Skin epidermis (tissue), 12 donors: ENCODE data around the gene CCDC116.
"Not testable (repeated sequence)": the region's sequence is repeated elsewhere in the genome, so short reads cannot be mapped to it uniquely, and the experiment has no call there.

Experiments
- H3K27ac ChIP-seq, 21 experiments: fragments of 200-600 bp; sonication (generic) in 11 of 21; one replicate each; pipeline ENCODE4 v1.5.0; 2020; ENCODE audit warnings: mild to moderate bottlenecking in 3 of 21, inconsistent platforms in 2 of 21, moderate library complexity in 2 of 21
- H3K4me3 ChIP-seq, 7 experiments: fragments of 200-600 bp; sonication (generic) in 2 of 7; one replicate each; pipeline ENCODE4 v1.5.0; 2020; ENCODE audit warnings: inconsistent platforms in 2 of 7, mild to moderate bottlenecking in 2 of 7, moderate library complexity in 1 of 7

CCDC116 gene

GRCh38 chr22:21605887-21606564, 26.5 kb upstream of the CCDC116 start:
- no peak overlapping the region for H3K27ac ChIP-seq
- H3K4me3 ChIP-seq: no peak overlapping the region

GRCh38 chr22:21606775-21607174, 25.8 kb upstream of the CCDC116 start:
- H3K27ac ChIP-seq: no peak overlapping the region

GRCh38 chr22:21609556-21610157, 22.9 kb upstream of the CCDC116 start:
- H3K27ac ChIP-seq, H3K4me3 ChIP-seq: not testable (repeated sequence)

More at GRCh38 chr22:21606775-21607174, 25.8 kb upstream of the CCDC116 start:
- no peak overlapping the region for H3K4me3 ChIP-seq

GRCh38 chr22:21611210-21611977, 21.2 kb upstream of the CCDC116 start:
- Histone ChIP-seq H3K4me3 (no peak overlapping the region), H3K27ac (no peak overlapping the region)

- no peak overlapping the region for H3K27ac ChIP-seq
- H3K4me3 ChIP-seq: no peak overlapping the region
Observed at GRCh38 chr22:21612858-21613257, 19.7 kb upstream of the CCDC116 start.

- H3K4me3 ChIP-seq: no peak overlapping the region
- no peak overlapping the region for H3K27ac ChIP-seq
Observed at GRCh38 chr22:21613553-21614233, 18.9 kb upstream of the CCDC116 start.

GRCh38 chr22:21615731-21616130, 16.8 kb upstream of the CCDC116 start:
- H3K27ac ChIP-seq: no peak overlapping the region
- H3K4me3 ChIP-seq: no peak overlapping the region

GRCh38 chr22:21617337-21617736, 15.2 kb upstream of the CCDC116 start:
- H3K4me3 ChIP-seq, H3K27ac ChIP-seq: not testable (repeated sequence)

- no peak overlapping the region for H3K27ac ChIP-seq
Observed at GRCh38 chr22:21621025-21621424, 11.5 kb upstream of the CCDC116 start.

GRCh38 chr22:21622011-21622918, 10.3 kb upstream of the CCDC116 start:
- no peak overlapping the region for H3K4me3 ChIP-seq
- H3K27ac ChIP-seq: peak overlapping the region in 1 of 21 experiments; percentile 11

More at GRCh38 chr22:21621025-21621424, 11.5 kb upstream of the CCDC116 start:
- H3K4me3 ChIP-seq: no peak overlapping the region

GRCh38 chr22:21622919-21623647, 9.5 kb upstream of the CCDC116 start:
- H3K27ac ChIP-seq: peak overlapping the region in 1 of 21 experiments; percentile 58
- H3K4me3 ChIP-seq: no peak overlapping the region

- H3K27ac ChIP-seq: peak overlapping the region in 1 of 21 experiments; percentile 58
- no peak overlapping the region for H3K4me3 ChIP-seq
Observed at GRCh38 chr22:21623648-21623970, 9.0 kb upstream of the CCDC116 start.

GRCh38 chr22:21624120-21624879, 8.3 kb upstream of the CCDC116 start:
- Histone ChIP-seq H3K4me3 (no peak overlapping the region), H3K27ac (peak overlapping the region in 2 of 21 experiments; percentile 23 to 58)

GRCh38 chr22:21624880-21625791, 7.4 kb upstream of the CCDC116 start:
- Histone ChIP-seq H3K4me3 (no peak overlapping the region), H3K27ac (peak overlapping the region in 1 of 21 experiments; percentile 58)

- Histone ChIP-seq H3K4me3 (no peak overlapping the region), H3K27ac (no peak overlapping the region)
Observed at GRCh38 chr22:21626073-21626734, 6.4 kb upstream of the CCDC116 start.

GRCh38 chr22:21626735-21627469, 5.7 kb upstream of the CCDC116 start:
- Histone ChIP-seq H3K27ac (no peak overlapping the region), H3K4me3 (no peak overlapping the region)
